Mucosa of rectum (tissue), 2 donors: ENCODE results near the gene EFR3B.
"Not testable (repeated sequence)": the region's sequence is repeated elsewhere in the genome, so short reads cannot be mapped to it uniquely, and the experiment has no call there.

Experiments used
- H3K27ac ChIP-seq, 2 donors: one replicate each; pipeline ENCODE4 v1.7.0; 2013; ENCODE audit warnings: inconsistent platforms in 2 of 2, low read depth in 2 of 2, low read length in 2 of 2
- H3K27me3 ChIP-seq, 2 donors: one replicate each; pipeline ENCODE4 v1.7.0; 2013; ENCODE audit warnings: low read length in 2 of 2; ENCODE audit not compliant: control insufficient read depth in 2 of 2, insufficient read depth in 2 of 2
- H3K36me3 ChIP-seq, 2 donors: one replicate each; pipeline ENCODE4 v1.7.0; 2013; ENCODE audit warnings: low read length in 2 of 2; ENCODE audit not compliant: control insufficient read depth in 2 of 2, insufficient read depth in 2 of 2
- H3K4me1 ChIP-seq, 2 donors: one replicate each; pipeline ENCODE4 v1.7.0; 2013; ENCODE audit warnings: low read length in 2 of 2, mild to moderate bottlenecking in 1 of 2; ENCODE audit not compliant: control insufficient read depth in 2 of 2, insufficient read depth in 2 of 2
- H3K4me3 ChIP-seq, 2 donors: one replicate each; pipeline ENCODE4 v1.7.0; 2013; ENCODE audit warnings: low read length in 2 of 2
- H3K9ac ChIP-seq, 2 donors: one replicate each; pipeline ENCODE4 v1.7.0; 2013; ENCODE audit warnings: low read length in 2 of 2, low read depth in 1 of 2, mild to moderate bottlenecking in 1 of 2
- H3K9me3 ChIP-seq, 2 donors: one replicate each; pipeline ENCODE4 v1.7.0; 2013; ENCODE audit warnings: low read length in 2 of 2; ENCODE audit not compliant: control insufficient read depth in 2 of 2
- donor health status: healthy.
- donor health status: Normal muscosa, but diverticular disease.

The EFR3B gene, protein sequence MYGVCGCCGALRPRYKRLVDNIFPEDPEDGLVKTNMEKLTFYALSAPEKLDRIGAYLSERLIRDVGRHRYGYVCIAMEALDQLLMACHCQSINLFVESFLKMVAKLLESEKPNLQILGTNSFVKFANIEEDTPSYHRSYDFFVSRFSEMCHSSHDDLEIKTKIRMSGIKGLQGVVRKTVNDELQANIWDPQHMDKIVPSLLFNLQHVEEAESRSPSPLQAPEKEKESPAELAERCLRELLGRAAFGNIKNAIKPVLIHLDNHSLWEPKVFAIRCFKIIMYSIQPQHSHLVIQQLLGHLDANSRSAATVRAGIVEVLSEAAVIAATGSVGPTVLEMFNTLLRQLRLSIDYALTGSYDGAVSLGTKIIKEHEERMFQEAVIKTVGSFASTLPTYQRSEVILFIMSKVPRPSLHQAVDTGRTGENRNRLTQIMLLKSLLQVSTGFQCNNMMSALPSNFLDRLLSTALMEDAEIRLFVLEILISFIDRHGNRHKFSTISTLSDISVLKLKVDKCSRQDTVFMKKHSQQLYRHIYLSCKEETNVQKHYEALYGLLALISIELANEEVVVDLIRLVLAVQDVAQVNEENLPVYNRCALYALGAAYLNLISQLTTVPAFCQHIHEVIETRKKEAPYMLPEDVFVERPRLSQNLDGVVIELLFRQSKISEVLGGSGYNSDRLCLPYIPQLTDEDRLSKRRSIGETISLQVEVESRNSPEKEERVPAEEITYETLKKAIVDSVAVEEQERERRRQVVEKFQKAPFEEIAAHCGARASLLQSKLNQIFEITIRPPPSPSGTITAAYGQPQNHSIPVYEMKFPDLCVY

DNA sequence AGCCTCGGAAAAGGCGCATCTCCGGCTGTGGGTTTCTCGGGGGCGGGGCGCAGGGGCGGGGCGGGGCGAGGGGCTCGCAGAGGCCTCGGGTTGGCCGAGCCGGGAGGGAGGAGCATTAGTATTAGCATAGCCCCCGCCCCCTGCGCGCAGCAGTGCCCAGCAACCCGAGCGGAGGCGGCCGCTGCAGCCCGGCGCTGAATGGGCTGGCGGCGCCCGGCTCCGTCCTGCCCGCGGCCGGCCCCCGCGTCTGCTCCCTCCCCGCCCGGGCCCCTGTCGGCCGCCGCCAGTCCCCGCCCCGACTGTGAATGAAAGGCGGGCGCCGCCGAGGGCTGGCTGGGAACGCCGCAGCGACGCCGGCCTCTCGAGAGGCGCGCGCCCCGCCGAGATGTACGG lies at the start of gene EFR3B:
Gene EFR3B, plus strand, starts transcription at position 149 of the 393 bp plus-strand sequence. Its CDS starts 237 bp downstream, at position 386.
- peak within 1 kb of the TSS; percentile 68 to 74 for H3K4me3 ChIP-seq
- H3K27me3 ChIP-seq, result peaks cover 7 to 14% of the 10 kb centered on the region in 2 donors
- no peaks in the 10 kb centered on the region for H3K9me3 ChIP-seq
- H3K9ac ChIP-seq, result peak within 1 kb of the TSS; percentile 36 to 47
- H3K4me1 ChIP-seq, result peaks cover 16 to 17% of the 10 kb centered on the region in 2 donors
- H3K27ac ChIP-seq, result peak within 1 kb of the TSS; percentile 71 to 73
- H3K36me3 ChIP-seq, result no peaks in the 10 kb centered on the region

DNA sequence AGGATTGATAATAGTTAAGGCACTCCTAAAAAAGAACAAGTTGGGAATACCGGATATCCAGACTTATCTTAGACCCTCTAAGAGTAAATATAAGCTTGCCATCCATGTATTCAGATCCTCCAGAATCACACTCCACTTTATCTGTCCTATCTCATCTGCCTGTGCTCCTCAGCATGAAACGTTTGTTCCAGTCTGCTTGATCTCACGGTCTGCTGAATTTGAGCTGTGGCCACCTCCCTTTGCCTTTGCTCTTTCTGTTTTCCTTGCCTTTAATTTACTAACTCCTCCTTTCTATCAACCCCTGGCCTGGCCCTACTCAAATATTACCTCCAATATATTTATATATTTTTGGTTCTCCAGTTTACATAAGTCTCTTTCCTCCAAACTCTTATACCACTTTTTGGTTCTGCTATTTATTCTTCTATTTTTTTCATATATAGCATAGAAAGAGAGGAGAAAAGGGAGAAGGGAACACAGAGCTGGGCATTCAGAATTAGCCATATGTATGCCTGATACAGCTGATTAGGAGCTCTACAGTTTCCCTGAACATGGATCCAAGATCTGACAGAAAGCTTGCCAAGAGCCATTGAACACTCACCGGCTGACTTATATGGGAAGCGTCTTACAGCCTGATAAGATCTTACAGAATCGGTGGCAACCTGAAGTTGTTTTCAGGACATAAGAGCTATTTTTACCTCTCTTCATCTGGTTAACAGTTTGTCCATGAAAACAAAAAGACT lies 48.3 kb upstream of the EFR3B start:
- Histone ChIP-seq H3K4me3 (peak overlapping the region in 1 of 2 donors; percentile 27), H3K27me3 (no peaks in the 10 kb centered on the region), H3K9ac (no peak overlapping the region), H3K4me1 (peaks cover 3 to 5% of the 10 kb centered on the region in 2 donors), H3K9me3 (no peaks in the 10 kb centered on the region), H3K27ac (peak overlapping the region in 1 of 2 donors; percentile 20), H3K36me3 (no peaks in the 10 kb centered on the region)

- no peaks in the 10 kb centered on the region for H3K36me3 ChIP-seq
- peak overlapping the region in 1 of 2 donors; percentile 43 for H3K27ac ChIP-seq
- no peaks in the 10 kb centered on the region for H3K27me3 ChIP-seq
- H3K4me3 ChIP-seq, result peak overlapping the region in 1 of 2 donors; percentile 27
- H3K4me1 ChIP-seq, result peaks cover 3 to 5% of the 10 kb centered on the region in 2 donors
- no peaks in the 10 kb centered on the region for H3K9me3 ChIP-seq
- no peak overlapping the region for H3K9ac ChIP-seq
Measured at GRCh38 chr2:24994146-24994724, 47.6 kb upstream of the EFR3B start.

DNA sequence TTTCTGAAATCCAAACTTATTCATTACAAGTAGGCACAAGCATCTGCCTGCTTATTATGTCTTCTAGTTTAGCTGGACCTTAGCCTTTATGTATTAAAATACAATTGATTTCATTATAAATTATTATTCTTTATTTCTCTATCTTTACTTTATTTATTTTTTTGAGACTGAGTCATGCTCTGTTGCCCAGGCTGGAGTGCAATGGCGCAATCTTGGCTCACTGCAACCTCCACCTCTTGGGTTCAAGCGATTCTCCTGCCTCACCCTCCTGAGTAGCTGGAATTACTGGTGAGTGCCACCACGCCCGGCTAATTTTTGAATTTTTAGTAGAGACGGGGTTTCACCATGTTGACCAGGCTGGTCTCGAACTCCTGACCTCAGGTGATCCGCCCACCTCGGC lies 42.8 kb upstream of the EFR3B start:
- H3K4me3 ChIP-seq, H3K36me3 ChIP-seq, H3K4me1 ChIP-seq, H3K9ac ChIP-seq, H3K27me3 ChIP-seq, H3K27ac ChIP-seq, H3K9me3 ChIP-seq: not testable (repeated sequence)

- H3K4me3 ChIP-seq, result no peak overlapping the region
- no peaks in the 10 kb centered on the region for H3K27me3 ChIP-seq
- no peaks in the 10 kb centered on the region for H3K9me3 ChIP-seq
- H3K36me3 ChIP-seq, result no peaks in the 10 kb centered on the region
- no peak overlapping the region for H3K27ac ChIP-seq
- H3K4me1 ChIP-seq, result no peaks in the 10 kb centered on the region
- no peak overlapping the region for H3K9ac ChIP-seq
Measured at GRCh38 chr2:25000036-25000435, 41.8 kb upstream of the EFR3B start.

DNA sequence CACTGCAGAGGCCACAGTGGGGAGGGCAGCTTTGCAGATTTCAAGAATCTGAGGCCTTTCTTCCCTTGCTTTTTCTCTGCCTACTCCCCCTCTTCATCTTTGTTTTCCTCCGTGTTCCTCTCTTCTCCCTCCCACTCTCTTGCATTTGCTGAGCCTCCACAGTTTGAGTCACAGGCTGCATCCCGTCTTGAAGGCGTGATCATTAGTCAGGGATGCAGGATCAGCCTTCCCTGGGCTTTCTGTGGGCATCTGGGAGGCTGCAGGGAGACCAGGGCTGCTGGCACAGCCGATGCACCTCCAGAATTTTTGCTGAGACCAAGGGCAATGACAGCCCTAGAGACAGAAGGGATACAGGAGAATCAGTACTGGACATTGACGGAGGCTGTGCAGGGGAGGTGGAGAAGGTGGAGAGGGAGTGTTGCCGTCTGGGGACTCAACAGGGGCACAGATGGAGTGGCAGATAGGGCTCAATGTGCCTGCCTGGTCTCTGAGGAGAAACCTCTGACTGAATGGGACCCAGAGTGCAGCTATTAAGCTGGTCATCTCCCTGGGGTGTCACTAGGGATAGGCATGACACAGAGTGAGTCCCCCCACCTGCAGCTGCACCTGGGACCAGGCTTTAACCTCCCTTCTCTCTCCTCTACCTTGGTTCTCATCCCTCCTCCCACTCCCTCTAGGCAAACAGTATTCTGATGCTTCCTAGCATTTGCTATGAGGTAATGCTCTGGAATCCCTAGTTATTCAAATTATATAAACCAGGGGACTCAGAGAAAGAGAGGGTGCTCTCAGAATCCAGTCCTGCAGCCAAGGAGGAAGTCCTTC lies 41.2 kb upstream of the EFR3B start:
- Histone ChIP-seq H3K9me3 (no peaks in the 10 kb centered on the region), H3K36me3 (no peaks in the 10 kb centered on the region), H3K4me3 (no peak overlapping the region), H3K27ac (no peak overlapping the region), H3K27me3 (no peaks in the 10 kb centered on the region), H3K4me1 (no peaks in the 10 kb centered on the region), H3K9ac (no peak overlapping the region)

GRCh38 chr2:25001325-25001637 lies 40.6 kb upstream of the EFR3B start:
- H3K27ac ChIP-seq, result no peak overlapping the region
- no peaks in the 10 kb centered on the region for H3K27me3 ChIP-seq
- H3K9me3 ChIP-seq, result no peaks in the 10 kb centered on the region
- no peaks in the 10 kb centered on the region for H3K36me3 ChIP-seq
- H3K4me1 ChIP-seq, result no peaks in the 10 kb centered on the region
- H3K9ac ChIP-seq, result no peak overlapping the region
- no peak overlapping the region for H3K4me3 ChIP-seq

DNA sequence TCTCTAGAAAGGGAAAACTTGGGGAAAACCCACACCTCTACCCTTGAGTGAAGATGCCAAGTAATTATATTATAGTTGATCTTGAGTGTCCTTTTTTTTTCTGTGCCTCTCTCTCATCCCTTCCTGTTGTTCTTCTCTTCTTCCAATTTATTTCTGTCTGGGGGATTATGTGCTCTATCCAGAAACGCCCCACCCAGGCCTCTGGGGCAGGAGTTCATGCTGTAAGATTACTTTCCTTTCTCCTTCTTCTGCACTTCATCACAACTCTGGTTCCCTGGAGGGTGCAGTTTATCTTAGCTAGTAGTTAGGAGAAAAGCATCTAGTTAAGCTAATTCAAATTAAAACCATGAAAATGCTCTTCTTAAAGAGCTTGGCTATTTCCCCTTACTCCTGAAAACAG lies 39.8 kb upstream of the EFR3B start:
- no peaks in the 10 kb centered on the region for H3K27me3 ChIP-seq
- no peaks in the 10 kb centered on the region for H3K9me3 ChIP-seq
- no peak overlapping the region for H3K4me3 ChIP-seq
- no peak overlapping the region for H3K9ac ChIP-seq
- no peaks in the 10 kb centered on the region for H3K36me3 ChIP-seq
- no peaks in the 10 kb centered on the region for H3K4me1 ChIP-seq
- H3K27ac ChIP-seq, result no peak overlapping the region

DNA sequence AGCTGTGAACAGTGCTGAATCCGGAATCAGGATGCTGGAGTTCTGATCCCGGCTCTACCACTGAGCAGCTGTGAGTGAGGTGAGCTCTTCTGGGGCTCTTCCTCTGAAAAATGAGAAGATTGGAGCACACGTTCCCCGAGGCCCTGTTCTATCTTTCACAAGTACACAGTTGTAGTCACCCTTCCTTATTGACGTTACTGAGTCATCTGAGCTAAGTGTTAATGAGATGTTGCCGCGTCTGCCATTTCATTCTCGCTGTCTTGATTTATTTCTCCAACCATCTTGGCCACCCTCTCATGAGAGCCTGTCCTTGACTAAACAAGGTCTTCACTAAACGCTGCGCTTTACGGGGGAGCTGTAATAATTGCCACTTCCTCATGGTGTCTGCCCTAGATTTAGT lies 31.9 kb upstream of the EFR3B start:
- Histone ChIP-seq H3K4me3 (no peak overlapping the region), H3K36me3 (no peaks in the 10 kb centered on the region), H3K9me3 (no peaks in the 10 kb centered on the region), H3K27me3 (no peaks in the 10 kb centered on the region), H3K4me1 (no peaks in the 10 kb centered on the region), H3K27ac (no peak overlapping the region), H3K9ac (no peak overlapping the region)
